Right atrium auricular region (tissue), 2 donors: ENCODE data around the gene GARIN5A. TPM values are rescaled to one million over a fixed set of nuclear protein-coding genes. Genes with fewer than 3 reads are reported as not detected.

ENCODE experiments used
- DNase-seq: peaks from one replicate; pipeline ENCODE4 v3.0.0-alpha.2; 2019; ENCODE audit warnings: low spot score
- H3K27ac ChIP-seq, 2 donors: fragments of 200-600 bp; sonication (generic); 1 replicate in 1 of 2; 2 replicates in 1 of 2; pipeline ENCODE4 v1.5.1; 2016 to 2019
- H3K27me3 ChIP-seq, 2 donors: fragments of 200-600 bp; sonication (generic); one replicate each; pipeline versions ENCODE4 v1.5.1 to v1.6.0; 2017 to 2019
- H3K36me3 ChIP-seq: fragments of 200-600 bp; sonication (generic); one replicate; pipeline ENCODE4 v1.5.1; 2016
- H3K4me1 ChIP-seq, 2 donors: fragments of 200-600 bp; sonication (generic); one replicate each; pipeline versions ENCODE4 v1.5.1 to v1.6.0; 2017 to 2019
- H3K4me3 ChIP-seq, 2 donors: fragments of 200-600 bp; sonication (generic); 1 replicate in 1 of 2; 2 replicates in 1 of 2; pipeline ENCODE4 v1.5.1; 2017 to 2019; ENCODE audit warnings: mild to moderate bottlenecking in 1 of 2, moderate library complexity in 1 of 2
- H3K9me3 ChIP-seq, 2 donors: fragments of 200-600 bp; sonication (generic); one replicate each; pipeline ENCODE4 v1.5.1; 2019
- total RNA-seq, 2 donors: library from RNA; depleted of rRNA; stranded (reverse); fragments of >200 nt; gene quantifications; one replicate each; pipeline ENCODE4 v1.1.0, GENCODE V29; 2016
- TF ChIP-seq, protein P1 (sequence below), 2 donors: fragments of 200-600 bp; sonication (generic); IDR thresholded peaks; one replicate each; pipeline ENCODE4 v1.5.1; 2019; ENCODE audit warnings: antibody characterized with exemption in 2 of 2

Gene GARIN5A
- total RNA-seq, 2 donors from 2014 or later, result 1.4 to 2.3 TPM

DNA sequence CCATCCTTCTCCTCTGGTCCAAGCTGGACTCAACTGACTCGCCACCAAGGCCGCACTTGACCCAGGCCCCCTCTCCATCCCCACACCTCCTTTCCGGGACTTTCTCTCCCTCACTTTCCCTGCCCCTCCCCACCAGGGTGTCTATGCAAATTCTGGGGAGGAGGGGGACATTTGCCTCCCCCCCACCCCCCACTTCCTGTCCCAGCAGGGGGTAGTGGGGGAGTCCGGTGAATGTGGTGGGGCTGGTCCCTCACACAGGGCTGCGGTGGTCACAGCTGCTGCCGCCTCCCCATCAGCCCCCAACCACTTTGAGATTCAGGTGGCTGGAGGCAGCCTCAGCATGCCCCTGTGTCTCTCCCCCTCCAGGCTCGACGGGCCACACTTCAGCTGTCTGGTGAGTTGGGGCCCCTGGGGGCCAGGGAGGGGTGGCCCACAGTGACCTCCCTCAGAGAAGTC is 57.0 kb downstream of the GARIN5A start:
- H3K36me3 ChIP-seq, result no peaks in the 10 kb centered on the region

DNA sequence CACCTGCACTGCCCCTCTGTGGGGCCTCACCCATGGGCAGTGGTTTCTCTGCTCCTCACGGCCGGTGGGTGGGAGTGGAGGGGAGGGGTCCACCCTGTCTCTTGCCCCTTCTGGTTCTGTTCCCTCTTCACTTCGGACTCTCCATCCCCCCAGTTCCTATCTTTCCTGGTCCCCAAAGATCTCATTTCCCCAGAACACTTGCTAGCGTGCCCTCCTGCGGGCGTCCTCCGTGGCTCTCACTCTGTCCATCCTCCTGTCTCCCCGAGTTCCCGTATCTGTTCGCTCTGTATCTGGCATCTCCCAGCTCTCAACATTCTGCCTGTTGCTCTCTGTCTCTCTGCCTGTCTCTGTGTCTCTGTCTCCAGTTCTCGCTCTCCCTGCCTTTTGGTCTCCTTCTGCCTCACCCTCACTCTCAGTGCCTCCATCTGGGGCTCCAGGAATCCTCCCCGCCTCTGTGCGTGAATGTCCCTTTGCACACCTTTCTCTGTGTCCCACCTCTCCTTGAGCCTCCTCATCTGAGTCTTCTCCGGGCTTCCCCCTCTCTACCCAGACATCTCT is 57.5 kb downstream of the GARIN5A start:
- H3K36me3 ChIP-seq, result no peaks in the 10 kb centered on the region
- TF ChIP-seq, protein P1, sequence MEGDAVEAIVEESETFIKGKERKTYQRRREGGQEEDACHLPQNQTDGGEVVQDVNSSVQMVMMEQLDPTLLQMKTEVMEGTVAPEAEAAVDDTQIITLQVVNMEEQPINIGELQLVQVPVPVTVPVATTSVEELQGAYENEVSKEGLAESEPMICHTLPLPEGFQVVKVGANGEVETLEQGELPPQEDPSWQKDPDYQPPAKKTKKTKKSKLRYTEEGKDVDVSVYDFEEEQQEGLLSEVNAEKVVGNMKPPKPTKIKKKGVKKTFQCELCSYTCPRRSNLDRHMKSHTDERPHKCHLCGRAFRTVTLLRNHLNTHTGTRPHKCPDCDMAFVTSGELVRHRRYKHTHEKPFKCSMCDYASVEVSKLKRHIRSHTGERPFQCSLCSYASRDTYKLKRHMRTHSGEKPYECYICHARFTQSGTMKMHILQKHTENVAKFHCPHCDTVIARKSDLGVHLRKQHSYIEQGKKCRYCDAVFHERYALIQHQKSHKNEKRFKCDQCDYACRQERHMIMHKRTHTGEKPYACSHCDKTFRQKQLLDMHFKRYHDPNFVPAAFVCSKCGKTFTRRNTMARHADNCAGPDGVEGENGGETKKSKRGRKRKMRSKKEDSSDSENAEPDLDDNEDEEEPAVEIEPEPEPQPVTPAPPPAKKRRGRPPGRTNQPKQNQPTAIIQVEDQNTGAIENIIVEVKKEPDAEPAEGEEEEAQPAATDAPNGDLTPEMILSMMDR (IDR thresholded peaks at IDR 0.05), result no peak
- H3K27me3 ChIP-seq, result peaks cover 4 to 5% of the 10 kb centered on the region in 2 donors
- peaks cover 0 to 10% of the 10 kb centered on the region in 2 donors for H3K4me1 ChIP-seq
- no peak overlapping the region for H3K4me3 ChIP-seq
- no peaks in the 10 kb centered on the region for H3K9me3 ChIP-seq
- H3K27ac ChIP-seq, result no peak overlapping the region
- no peak for DNase-seq

More for the DNA sequence above, 57.0 kb downstream of the GARIN5A start:
- TF ChIP-seq, protein P1 (IDR thresholded peaks at IDR 0.05), result no peak
- H3K27me3 ChIP-seq, result peaks cover 4 to 5% of the 10 kb centered on the region in 2 donors
- no peak for DNase-seq
- H3K9me3 ChIP-seq, result no peaks in the 10 kb centered on the region
- no peak overlapping the region for H3K4me3 ChIP-seq
- no peak overlapping the region for H3K27ac ChIP-seq
- peaks cover 0 to 10% of the 10 kb centered on the region in 2 donors for H3K4me1 ChIP-seq

DNA sequence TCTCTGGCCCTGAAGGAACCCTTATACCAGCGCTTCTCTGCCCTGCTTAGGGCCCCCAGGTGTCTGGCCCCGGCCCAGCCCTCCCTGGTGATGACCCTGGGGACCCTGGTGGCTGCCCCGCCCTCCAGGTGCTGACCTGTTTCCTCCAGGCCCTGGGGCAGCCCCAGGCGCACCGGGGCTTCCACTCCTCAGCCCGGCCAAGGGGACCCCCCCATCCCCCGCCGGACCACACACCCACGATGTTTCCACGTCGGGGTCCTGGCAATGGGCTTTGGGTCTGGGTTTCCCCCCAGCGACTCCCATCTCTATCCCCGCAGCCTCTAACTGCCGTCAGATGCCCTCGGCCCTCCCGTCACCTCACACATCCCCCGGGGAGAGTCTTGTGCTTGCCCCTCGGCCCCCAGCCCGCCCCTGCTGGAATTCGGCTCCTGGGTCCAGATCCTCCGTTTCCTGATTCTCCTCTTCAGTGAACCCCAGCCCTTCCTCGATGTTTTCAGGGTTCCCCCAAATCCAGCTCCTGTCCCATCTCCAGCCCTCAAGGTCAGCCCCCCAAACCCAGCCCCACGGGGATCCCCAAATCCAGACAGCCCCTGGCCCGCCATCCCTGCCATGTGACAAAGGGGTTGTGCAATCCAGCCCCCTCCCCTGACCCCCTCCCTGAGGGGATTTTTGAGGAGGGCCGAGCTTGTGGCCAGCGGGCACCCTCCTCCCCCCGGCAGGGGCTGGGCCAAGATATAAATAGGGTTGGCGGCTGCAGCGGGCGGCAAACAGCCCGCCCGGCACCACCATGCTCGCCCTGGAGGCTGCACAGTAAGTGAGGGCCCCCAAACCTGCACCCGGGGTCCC is 58.2 kb downstream of the GARIN5A start, which contains the start of gene SPIB:
Gene SPIB, plus strand, starts transcription at position 763 of the 846 bp plus-strand sequence. Its CDS starts 25 bp downstream, at position 788.
- TF ChIP-seq, protein P1 (IDR thresholded peaks at IDR 0.05), result no peak
- DNase-seq, result no peak

DNA sequence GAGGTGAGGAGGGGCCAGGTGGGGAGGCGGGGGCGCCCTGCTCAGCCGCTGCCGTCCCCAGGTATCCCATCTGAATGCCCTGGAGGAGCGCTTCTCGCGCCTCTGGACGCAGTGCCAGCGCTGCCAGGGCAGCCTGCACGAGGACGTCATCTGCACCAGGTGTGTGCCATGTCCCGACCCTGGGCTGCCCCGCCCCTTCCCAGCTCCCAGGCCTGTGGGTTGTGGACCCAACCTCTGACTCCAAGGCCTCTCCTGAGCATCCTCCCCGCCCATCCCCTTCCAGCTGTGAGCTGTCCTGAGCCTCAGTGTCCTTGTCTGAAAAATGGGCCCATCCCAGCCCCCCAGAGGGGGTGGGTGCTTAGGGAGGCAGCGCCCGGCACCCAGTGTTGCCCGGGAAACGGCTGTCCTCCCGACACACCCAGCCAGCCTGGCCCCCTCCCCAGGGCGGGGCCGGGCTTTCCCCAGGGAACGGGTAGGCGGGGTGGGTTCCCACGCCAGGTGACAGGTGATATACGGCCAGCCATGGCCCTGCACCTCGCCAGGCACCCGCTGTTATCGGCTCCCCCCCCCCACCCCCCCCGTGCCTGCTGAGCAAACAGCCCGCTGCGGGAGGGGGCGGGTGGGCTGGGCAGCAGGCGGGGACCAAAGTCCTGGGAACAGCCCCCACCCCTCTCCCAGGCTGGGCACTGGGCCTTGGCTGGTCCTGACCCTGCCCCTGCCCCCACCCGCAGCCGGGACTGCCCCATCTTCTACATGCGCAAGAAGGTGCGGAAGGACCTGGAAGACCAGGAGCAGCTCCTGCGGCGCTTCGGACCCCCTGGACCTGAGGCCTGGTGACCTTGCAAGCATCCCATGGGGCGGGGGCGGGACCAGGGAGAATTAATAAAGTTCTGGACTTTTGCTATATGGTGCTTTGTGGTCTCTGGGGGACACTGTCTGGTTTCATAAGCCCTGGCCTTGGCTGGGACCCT is 59.3 kb downstream of the GARIN5A start:
- peaks cover 0 to 10% of the 10 kb centered on the region in 2 donors for H3K4me1 ChIP-seq
- peaks cover 4 to 5% of the 10 kb centered on the region in 2 donors for H3K27me3 ChIP-seq
- TF ChIP-seq, protein P1 (IDR thresholded peaks at IDR 0.05), result no peak
- H3K36me3 ChIP-seq, result no peaks in the 10 kb centered on the region
- H3K27ac ChIP-seq, result no peak overlapping the region
- DNase-seq, result no peak
- no peak overlapping the region for H3K4me3 ChIP-seq
- H3K9me3 ChIP-seq, result no peaks in the 10 kb centered on the region

More for the DNA sequence above, 58.2 kb downstream of the GARIN5A start, which contains the start of gene SPIB:
- no peaks in the 10 kb centered on the region for H3K9me3 ChIP-seq
- H3K4me1 ChIP-seq, result peaks cover 0 to 10% of the 10 kb centered on the region in 2 donors
- no peak within 1 kb of the TSS for H3K27ac ChIP-seq
- H3K36me3 ChIP-seq, result no peaks in the 10 kb centered on the region
- peaks cover 4 to 5% of the 10 kb centered on the region in 2 donors for H3K27me3 ChIP-seq
- H3K4me3 ChIP-seq, result no peak within 1 kb of the TSS

Other genes starting within 250 kb of the GARIN5A start
- gene KCNC3, start 147.5 kb downstream of the GARIN5A start, total RNA-seq, result 1 to 10 TPM; 1.4 to 2.0 TPM
- gene NAPSA, start 111.2 kb downstream of the GARIN5A start, total RNA-seq, result under 1 TPM in 1 of 2 donors, not detected in 1; 0.31 TPM
- 100 to 1,000 TPM in 1 of 2 donors, 10 to 100 TPM in 1; 97.0 to 121 TPM for gene NR1H2, start 100.4 kb downstream of the GARIN5A start, total RNA-seq
- gene POLD1, start 92.5 kb downstream of the GARIN5A start, total RNA-seq, result 1 to 10 TPM; 5.9 to 10.0 TPM
- gene SPIB, start 57.9 kb downstream of the GARIN5A start, total RNA-seq, result not detected
- not detected for gene MYBPC2, start 44.0 kb downstream of the GARIN5A start, total RNA-seq
- gene EMC10, start 341 bp downstream of the GARIN5A start, total RNA-seq, result 100 to 1,000 TPM in 1 of 2 donors, 10 to 100 TPM in 1; 94.9 to 112 TPM
- 10 to 100 TPM; 26.6 to 38.2 TPM for gene JOSD2, start 34.3 kb upstream of the GARIN5A start, total RNA-seq
- gene ASPDH, start 37.1 kb upstream of the GARIN5A start, total RNA-seq, result not detected
- 1 to 10 TPM; 1.6 to 2.0 TPM for gene LRRC4B, start 91.6 kb upstream of the GARIN5A start, total RNA-seq
- under 1 TPM; 0.19 to 0.59 TPM for gene SYT3, start 163.0 kb upstream of the GARIN5A start, total RNA-seq
- 1 to 10 TPM in 1 of 2 donors, not detected in 1; 4.6 TPM for gene C19orf81, start 172.6 kb upstream of the GARIN5A start, total RNA-seq
- 1 to 10 TPM in 1 of 2 donors, under 1 TPM in 1; 0.56 to 1.8 TPM for gene SHANK1, start 243.0 kb upstream of the GARIN5A start, total RNA-seq
- gene CLEC11A, start 246.5 kb upstream of the GARIN5A start, total RNA-seq, result 10 to 100 TPM; 10.3 to 13.8 TPM